Upper lobe of left lung (tissue), 4 donors: ENCODE data around the gene CHCHD6.

Experiments used
- CTCF ChIP-seq, 6 experiments: fragments of 450-650 bp in 4 of 6; fragments of 200-600 bp in 2 of 6; sonication (generic) in 2 of 6; IDR thresholded peaks; one replicate each; pipeline ENCODE4 v1.5.1; 2016 to 2019; ENCODE audit warnings: antibody characterized with exemption in 6 of 6
- EP300 ChIP-seq, 4 donors: sonication (generic); formaldehyde crosslinking; IDR thresholded peaks; one replicate each; pipeline ENCODE4 v1.5.1; 2017; ENCODE audit warnings: antibody characterized with exemption in 4 of 4, control low read depth in 2 of 4
- POLR2A ChIP-seq, 4 donors: fragments of 450-650 bp; IDR thresholded peaks; one replicate each; pipeline ENCODE4 v1.5.1; 2016 to 2017; ENCODE audit warnings: antibody characterized with exemption in 4 of 4, mild to moderate bottlenecking in 2 of 4
- POLR2AphosphoS5 ChIP-seq, 2 donors: sonication (generic); formaldehyde crosslinking; IDR thresholded peaks; one replicate each; pipeline ENCODE4 v1.5.1; 2017; ENCODE audit warnings: antibody characterized with exemption in 2 of 2

GRCh38 chr3:126996905-126997304 lies 292.9 kb downstream of the CHCHD6 start:
- TF ChIP-seq CTCF (IDR thresholded peaks at IDR 0.05) (no peak), POLR2A (IDR thresholded peaks at IDR 0.05) (no peak), POLR2AphosphoS5 (IDR thresholded peaks at IDR 0.05) (no peak), EP300 (IDR thresholded peaks at IDR 0.05) (no peak)
